ENCODE measurements around the gene EIF1.
"Not testable (repeated sequence)": the region's sequence is repeated elsewhere in the genome, so short reads cannot be mapped to it uniquely, and the experiment has no call there.

The EIF1 gene

GRCh38 chr17:41688641-41689496 is at the start of gene EIF1:
EIF1 (plus strand) TSS chr17:41688885; CDS start chr17:41689039, 154 bp downstream.
- Histone ChIP-seq H3K36me3 (ENCODE audit: control insufficient read depth in 5 of 5, insufficient read depth in 5 of 5, low read length in 5 of 5) (peaks cover 26 to 45% (median 44%) of the 10 kb centered on the region in 5 donors), H3K27ac (ENCODE audit: low read depth, low read length) (peak within 1 kb of the TSS; percentile 100), H3K4me3 (ENCODE audit: low read depth in 1 of 5, low read length in 5 of 5) (peak within 1 kb of the TSS; percentile 81 to 95 (median 85)), H3K9me3 (ENCODE audit: control insufficient read depth in 5 of 5, low read length in 5 of 5) (no peaks in the 10 kb centered on the region), H3K9ac (ENCODE audit: low read length in 5 of 5) (peak within 1 kb of the TSS; percentile 92 to 100 (median 95)), H3K27me3 (ENCODE audit: control insufficient read depth in 5 of 5, insufficient read depth in 4 of 5, low read length in 5 of 5) (no peaks in the 10 kb centered on the region), H3K4me1 (ENCODE audit: control insufficient read depth in 5 of 5, insufficient read depth in 5 of 5, low read length in 5 of 5) (peaks cover 3 to 36% (median 29%) of the 10 kb centered on the region in 5 donors)

- Histone ChIP-seq H3K4me3 (ENCODE audit: low read depth in 1 of 5, low read length in 5 of 5) (no peak overlapping the region), H3K9me3 (ENCODE audit: control insufficient read depth in 5 of 5, low read length in 5 of 5) (no peaks in the 10 kb centered on the region), H3K27ac (ENCODE audit: low read depth, low read length) (no peak overlapping the region), H3K4me1 (ENCODE audit: control insufficient read depth in 5 of 5, insufficient read depth in 5 of 5, low read length in 5 of 5) (peaks cover 0 to 12% (median 10%) of the 10 kb centered on the region in 5 donors), H3K9ac (ENCODE audit: low read length in 5 of 5) (no peak overlapping the region), H3K27me3 (ENCODE audit: control insufficient read depth in 5 of 5, insufficient read depth in 4 of 5, low read length in 5 of 5) (no peaks in the 10 kb centered on the region), H3K36me3 (ENCODE audit: control insufficient read depth in 5 of 5, insufficient read depth in 5 of 5, low read length in 5 of 5) (no peaks in the 10 kb centered on the region)
These were observed 49.7 kb upstream of the EIF1 start for GRCh38 chr17:41638941-41639340.

- Histone ChIP-seq H3K9ac (ENCODE audit: low read length in 5 of 5) (no peak overlapping the region), H3K27me3 (ENCODE audit: control insufficient read depth in 5 of 5, insufficient read depth in 4 of 5, low read length in 5 of 5) (no peaks in the 10 kb centered on the region), H3K27ac (ENCODE audit: low read depth, low read length) (no peak overlapping the region), H3K36me3 (ENCODE audit: control insufficient read depth in 5 of 5, insufficient read depth in 5 of 5, low read length in 5 of 5) (no peaks in the 10 kb centered on the region), H3K4me3 (ENCODE audit: low read depth in 1 of 5, low read length in 5 of 5) (no peak overlapping the region), H3K9me3 (ENCODE audit: control insufficient read depth in 5 of 5, low read length in 5 of 5) (no peaks in the 10 kb centered on the region), H3K4me1 (ENCODE audit: control insufficient read depth in 5 of 5, insufficient read depth in 5 of 5, low read length in 5 of 5) (peaks cover 0 to 14% (median 9%) of the 10 kb centered on the region in 5 donors)
These were observed 48.9 kb upstream of the EIF1 start for GRCh38 chr17:41639492-41640473.

- H3K27me3 ChIP-seq (ENCODE audit: control insufficient read depth in 5 of 5, insufficient read depth in 4 of 5, low read length in 5 of 5); H3K4me3 ChIP-seq (ENCODE audit: low read depth in 1 of 5, low read length in 5 of 5); H3K27ac ChIP-seq (ENCODE audit: low read depth, low read length); H3K36me3 ChIP-seq (ENCODE audit: control insufficient read depth in 5 of 5, insufficient read depth in 5 of 5, low read length in 5 of 5); H3K9me3 ChIP-seq (ENCODE audit: control insufficient read depth in 5 of 5, low read length in 5 of 5); H3K9ac ChIP-seq (ENCODE audit: low read length in 5 of 5): not testable (repeated sequence)
- H3K4me1 ChIP-seq (ENCODE audit: control insufficient read depth in 5 of 5, insufficient read depth in 5 of 5, low read length in 5 of 5), result peaks cover 0 to 11% (median 7%) of the 10 kb centered on the region in 5 donors
These were observed 48.1 kb upstream of the EIF1 start for GRCh38 chr17:41640596-41640995.

DNA sequence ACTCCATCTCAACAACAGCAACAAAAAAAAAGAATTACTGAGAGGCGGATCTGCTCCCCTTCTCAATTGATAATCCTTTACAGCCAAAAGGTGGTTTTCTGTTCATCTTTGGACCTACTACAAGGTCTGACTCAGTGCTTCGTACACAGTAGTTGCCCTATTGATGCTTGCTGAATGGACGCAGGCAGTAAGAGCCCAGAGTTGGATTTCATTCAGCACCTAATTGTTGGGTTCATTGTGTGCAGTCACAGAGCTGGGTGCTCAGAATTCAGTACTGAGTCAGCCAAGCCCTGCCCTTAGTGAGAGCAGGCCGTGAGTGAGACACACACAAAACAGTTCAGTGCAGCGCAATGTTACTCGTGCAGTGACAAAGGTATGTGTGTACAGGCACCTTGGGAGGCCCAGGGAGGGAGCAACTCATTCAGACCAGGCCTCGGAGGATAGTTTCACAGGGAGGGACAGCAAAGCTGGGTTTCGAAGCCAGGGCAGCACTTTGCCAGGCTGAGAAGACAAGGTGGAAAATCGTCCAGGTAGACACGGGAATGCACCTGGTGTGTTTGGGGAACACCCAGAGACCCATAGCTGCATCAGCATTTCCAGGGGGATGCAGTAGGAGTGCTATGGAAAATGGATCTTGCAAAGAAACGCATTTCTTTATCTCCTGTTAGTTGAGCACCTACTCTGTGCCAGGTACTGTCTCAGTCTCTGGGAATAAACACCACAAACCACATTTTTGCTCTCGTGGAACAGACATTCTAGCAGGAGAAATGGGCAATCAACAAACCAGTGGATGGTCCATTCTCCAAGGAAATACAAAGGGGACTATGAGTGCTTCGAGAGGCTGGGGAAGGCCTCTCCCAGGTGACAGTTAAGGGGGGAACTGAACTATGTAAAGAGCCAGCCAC is 46.2 kb upstream of the EIF1 start:
- Histone ChIP-seq H3K9me3 (ENCODE audit: control insufficient read depth in 5 of 5, low read length in 5 of 5) (no peaks in the 10 kb centered on the region), H3K9ac (ENCODE audit: low read length in 5 of 5) (no peak overlapping the region), H3K4me1 (ENCODE audit: control insufficient read depth in 5 of 5, insufficient read depth in 5 of 5, low read length in 5 of 5) (peaks cover 3 to 16% (median 12%) of the 10 kb centered on the region in 5 donors), H3K36me3 (ENCODE audit: control insufficient read depth in 5 of 5, insufficient read depth in 5 of 5, low read length in 5 of 5) (no peaks in the 10 kb centered on the region), H3K27ac (ENCODE audit: low read depth, low read length) (no peak overlapping the region), H3K4me3 (ENCODE audit: low read depth in 1 of 5, low read length in 5 of 5) (no peak overlapping the region), H3K27me3 (ENCODE audit: control insufficient read depth in 5 of 5, insufficient read depth in 4 of 5, low read length in 5 of 5) (no peaks in the 10 kb centered on the region)

DNA sequence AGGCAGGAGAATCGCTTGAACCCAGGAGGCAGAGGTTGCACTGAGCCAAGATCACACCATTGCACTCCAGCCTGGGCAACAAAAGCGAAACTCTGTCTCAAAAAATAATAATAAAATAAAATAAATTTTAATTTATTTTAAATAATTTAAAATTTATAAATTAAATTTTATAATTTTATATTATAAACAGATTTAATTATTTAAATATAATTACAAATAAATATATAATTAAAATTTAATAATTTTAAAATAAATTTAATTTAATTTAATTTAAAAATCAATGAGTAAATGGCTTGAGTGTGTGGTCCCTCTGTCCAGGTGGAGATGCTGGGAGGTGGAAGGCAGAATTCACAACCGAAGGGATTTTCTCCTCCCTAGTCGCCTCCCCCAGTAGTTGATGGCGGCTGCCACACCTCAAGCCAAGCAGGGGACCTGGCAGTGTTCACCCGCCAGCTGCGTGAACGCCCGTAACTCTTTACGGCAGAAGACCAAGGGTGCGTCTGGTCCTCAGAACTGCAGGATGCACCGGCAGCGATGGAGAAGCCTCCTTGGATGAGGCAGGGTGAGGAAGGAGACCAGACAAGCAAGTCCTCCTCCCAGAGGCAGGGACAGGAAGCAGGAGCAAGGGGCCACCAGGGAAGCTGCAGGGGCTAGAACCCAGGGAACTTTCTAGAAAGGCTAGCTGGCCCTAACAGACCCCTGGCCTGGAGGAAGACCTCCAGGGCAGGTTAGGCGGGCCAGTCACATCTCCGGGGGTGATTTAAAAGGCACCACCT is 41.5 kb upstream of the EIF1 start:
- Histone ChIP-seq H3K9ac (ENCODE audit: low read length in 5 of 5) (no peak overlapping the region), H3K4me3 (ENCODE audit: low read depth in 1 of 5, low read length in 5 of 5) (no peak overlapping the region), H3K27me3 (ENCODE audit: control insufficient read depth in 5 of 5, insufficient read depth in 4 of 5, low read length in 5 of 5) (no peaks in the 10 kb centered on the region), H3K27ac (ENCODE audit: low read depth, low read length) (no peak overlapping the region), H3K9me3 (ENCODE audit: control insufficient read depth in 5 of 5, low read length in 5 of 5) (no peaks in the 10 kb centered on the region), H3K4me1 (ENCODE audit: control insufficient read depth in 5 of 5, insufficient read depth in 5 of 5, low read length in 5 of 5) (peaks cover 5 to 44% (median 30%) of the 10 kb centered on the region in 5 donors), H3K36me3 (ENCODE audit: control insufficient read depth in 5 of 5, insufficient read depth in 5 of 5, low read length in 5 of 5) (no peaks in the 10 kb centered on the region)

GRCh38 chr17:41647940-41648410 is 40.7 kb upstream of the EIF1 start:
- peaks cover 8 to 47% (median 32%) of the 10 kb centered on the region in 5 donors for H3K4me1 ChIP-seq (ENCODE audit: control insufficient read depth in 5 of 5, insufficient read depth in 5 of 5, low read length in 5 of 5)
- H3K27me3 ChIP-seq (ENCODE audit: control insufficient read depth in 5 of 5, insufficient read depth in 4 of 5, low read length in 5 of 5), result peaks cover 0 to 3% (median 0%) of the 10 kb centered on the region in 5 donors
- H3K9me3 ChIP-seq (ENCODE audit: control insufficient read depth in 5 of 5, low read length in 5 of 5), result no peaks in the 10 kb centered on the region
- no peaks in the 10 kb centered on the region for H3K36me3 ChIP-seq (ENCODE audit: control insufficient read depth in 5 of 5, insufficient read depth in 5 of 5, low read length in 5 of 5)
- H3K4me3 ChIP-seq (ENCODE audit: low read depth in 1 of 5, low read length in 5 of 5), result peak overlapping the region; percentile 36 to 66 (median 60)
- H3K27ac ChIP-seq (ENCODE audit: low read depth, low read length), result no peak overlapping the region
- H3K9ac ChIP-seq (ENCODE audit: low read length in 5 of 5), result peak overlapping the region in 2 of 5 donors; percentile 35 to 53

DNA sequence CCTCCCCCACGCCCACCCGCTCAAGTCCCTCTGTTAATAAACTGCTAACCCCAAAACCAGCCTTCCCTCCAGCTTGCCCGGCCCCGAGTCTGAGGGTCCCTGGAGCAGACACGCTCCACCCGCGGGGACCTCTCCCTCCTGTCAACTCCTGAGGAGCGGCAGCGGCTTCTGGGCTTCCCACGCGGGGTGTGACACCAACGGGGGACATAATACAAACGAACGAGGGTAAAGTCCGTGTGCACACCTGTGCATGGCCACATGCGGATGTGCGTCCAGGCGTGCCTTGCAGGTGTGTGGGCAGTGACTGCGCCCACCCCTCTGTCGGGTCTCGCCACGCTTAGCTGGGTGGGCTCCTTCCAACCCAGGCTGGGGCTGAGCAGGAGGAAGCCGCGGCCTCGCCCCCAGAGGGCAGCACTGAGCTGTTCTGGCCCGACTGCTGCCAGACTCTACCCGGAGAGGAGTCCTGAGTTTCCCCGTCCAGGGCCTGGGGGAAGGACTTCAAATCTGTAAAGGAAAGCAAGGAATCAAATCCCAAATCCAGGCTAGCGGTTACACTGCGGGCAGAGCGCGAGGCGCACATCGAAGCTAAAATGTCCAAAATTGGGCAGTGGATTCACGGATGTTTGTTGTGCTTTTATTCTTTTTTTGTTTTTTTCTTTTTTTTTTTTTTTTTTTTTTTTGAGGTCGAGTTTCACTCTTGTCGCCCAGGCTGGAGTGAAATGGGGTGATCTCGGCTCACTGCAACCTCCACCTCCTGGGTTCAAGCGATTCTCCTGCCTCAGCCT is 40.1 kb upstream of the EIF1 start:
- Histone ChIP-seq H3K9ac (ENCODE audit: low read length in 5 of 5) (peak overlapping the region in 3 of 5 donors; percentile 35 to 55 (median 53)), H3K36me3 (ENCODE audit: control insufficient read depth in 5 of 5, insufficient read depth in 5 of 5, low read length in 5 of 5) (no peaks in the 10 kb centered on the region), H3K4me1 (ENCODE audit: control insufficient read depth in 5 of 5, insufficient read depth in 5 of 5, low read length in 5 of 5) (peaks cover 8 to 47% (median 32%) of the 10 kb centered on the region in 5 donors), H3K4me3 (ENCODE audit: low read depth in 1 of 5, low read length in 5 of 5) (peak overlapping the region; percentile 36 to 66 (median 60)), H3K27me3 (ENCODE audit: control insufficient read depth in 5 of 5, insufficient read depth in 4 of 5, low read length in 5 of 5) (peaks cover 0 to 3% (median 0%) of the 10 kb centered on the region in 5 donors), H3K27ac (ENCODE audit: low read depth, low read length) (no peak overlapping the region), H3K9me3 (ENCODE audit: control insufficient read depth in 5 of 5, low read length in 5 of 5) (no peaks in the 10 kb centered on the region)
